HCT116 (cell line): ENCODE results near the gene DMKN. TPM values are rescaled to one million over a fixed set of nuclear protein-coding genes. Genes with fewer than 3 reads are reported as not detected.

Experiments
- ATAC-seq: fragments of 200-7000 bp; cut with Tn5 transposase; 2 replicates; pipeline ENCODE4 v1.9.1; 2020; ENCODE audit warnings: mild to moderate bottlenecking, moderate library complexity
- BruUV-seq: library from RNA; stranded (reverse); fragments of 400-500 nt; replicated peaks from 2 replicates; lab custom pipeline; 2021; lab: Mats Ljungman, UMichigan
- CTCF ChIA-PET: fragments of 300-600 bp; sonication (Branson Sonifier 250); formaldehyde crosslinking; loops from one replicate; lab custom pipeline; 2021; ENCODE audit warnings: antibody characterized with exemption; lab: Charles Lee
- POLR2A ChIA-PET: fragments of 300-600, 350-600 bp; sonication (Branson Sonifier 250); formaldehyde crosslinking; loops from one replicate; lab custom pipeline; 2021; ENCODE audit warnings: antibody characterized with exemption; lab: Charles Lee
- RAD21 ChIA-PET, 2 experiments: fragments of 300-600 bp; sonication (Branson Sonifier 250); formaldehyde crosslinking; loops; one replicate each; lab custom pipeline; 2023; ENCODE audit warnings: low total read pairs in 2 of 2; ENCODE audit not compliant: uncharacterized antibody in 2 of 2, unreplicated experiment in 2 of 2, low non-redundant PET in 1 of 2; lab: Charles Lee
- DNase-seq: peaks from one replicate; pipeline ENCODE4 v3.0.0-alpha.2; 2010; ENCODE audit warnings: low read depth, low spot score
- H2AFZ ChIP-seq: fragments of 200-600 bp; shearing (Covaris generic), sonication (generic); 2 replicates; pipeline ENCODE4 v1.6.1; 2017; ENCODE audit warnings: low read depth, mixed run types, mixed read lengths, antibody characterized with exemption, low read length; ENCODE audit not compliant: poor library complexity, severe bottlenecking
- H3K27ac ChIP-seq: 2 replicates; pipeline ENCODE4 v1.5.1; 2012; ENCODE audit warnings: low read depth, low read length
- H3K27me3 ChIP-seq: fragments of 200-600 bp; sonication (generic); 2 replicates; pipeline ENCODE4 v1.6.1; 2016; ENCODE audit warnings: mixed run types, low read length, mixed read lengths; ENCODE audit not compliant: insufficient read depth
- H3K36me3 ChIP-seq, 2 experiments: fragments of 200-500 bp in 1 of 2; fragments of 200-600 bp in 1 of 2; sonication (Bioruptor generic) in 1 of 2; sonication (generic) in 1 of 2; 2 replicates each; pipeline versions ENCODE4 v1.5.1 to v1.6.1; 2014 to 2016; ENCODE audit warnings: low read length in 2 of 2, inconsistent platforms in 1 of 2, mixed read lengths in 1 of 2, mixed run types in 1 of 2; ENCODE audit not compliant: insufficient read depth in 2 of 2, control insufficient read depth in 1 of 2
- H3K4me1 ChIP-seq, 2 experiments: fragments of 200-600 bp in 1 of 2; sonication (generic) in 1 of 2; 2 replicates each; pipeline versions ENCODE4 v1.5.1 to v1.6.1; 2012 to 2017; ENCODE audit warnings: low read length in 2 of 2, inconsistent platforms in 1 of 2, mild to moderate bottlenecking in 1 of 2, mixed read lengths in 1 of 2, mixed run types in 1 of 2, moderate library complexity in 1 of 2; ENCODE audit not compliant: insufficient read depth in 2 of 2, control insufficient read depth in 1 of 2
- H3K4me2 ChIP-seq: fragments of 200-600 bp; sonication (generic); 2 replicates; pipeline ENCODE4 v1.6.1; 2017; ENCODE audit warnings: mixed run types, low read length, mixed read lengths
- H3K4me3 ChIP-seq, 2 experiments: fragments of 200-600 bp in 1 of 2; sonication (generic) in 1 of 2; replicated peaks in 1 of 2; 2 replicates each; pipeline ENCODE4 v1.5.1; 2011 to 2016; ENCODE audit warnings: low read length in 2 of 2, control low read depth in 1 of 2, low read depth in 1 of 2, mild to moderate bottlenecking in 1 of 2, mixed read lengths in 1 of 2, mixed run types in 1 of 2
- H3K79me2 ChIP-seq: fragments of 200-600 bp; sonication (generic); 2 replicates; pipeline ENCODE4 v1.6.1; 2017; ENCODE audit warnings: mild to moderate bottlenecking, mixed run types, low read length, moderate library complexity, mixed read lengths; ENCODE audit not compliant: insufficient read depth
- H3K9ac ChIP-seq: fragments of 200-600 bp; sonication (generic); 2 replicates; pipeline ENCODE4 v1.6.1; 2016; ENCODE audit warnings: low read length, mixed read lengths
- H3K9me2 ChIP-seq: fragments of 200-600 bp; sonication (generic), shearing (Covaris generic); 2 replicates; pipeline ENCODE4 v1.6.1; 2017; ENCODE audit warnings: mixed run types, mild to moderate bottlenecking, moderate library complexity; ENCODE audit not compliant: insufficient read depth
- H3K9me3 ChIP-seq, 2 experiments: fragments of 200-500 bp in 1 of 2; fragments of 200-600 bp in 1 of 2; sonication (Bioruptor generic) in 1 of 2; sonication (generic) in 1 of 2; 2 replicates each; pipeline ENCODE4 v1.6.1; 2014 to 2017; ENCODE audit warnings: low read length in 2 of 2, mixed read lengths in 2 of 2, inconsistent platforms in 1 of 2, low read depth in 1 of 2, mild to moderate bottlenecking in 1 of 2, mixed run types in 1 of 2, moderate library complexity in 1 of 2; ENCODE audit not compliant: control insufficient read depth in 1 of 2, insufficient read depth in 1 of 2
- H4K20me1 ChIP-seq: fragments of 200-600 bp; sonication (generic), shearing (Covaris generic); 2 replicates; pipeline ENCODE4 v1.6.1; 2017; ENCODE audit warnings: mixed run types, mild to moderate bottlenecking, moderate library complexity; ENCODE audit not compliant: insufficient read depth
- CEBPB ChIP-seq: IDR thresholded peaks from 2 replicates; pipeline ENCODE4 v1.6.1; 2012; ENCODE audit warnings: low read depth
- POLR2A ChIP-seq: IDR thresholded peaks from 2 replicates; pipeline ENCODE4 v1.7.0; 2011; ENCODE audit warnings: borderline replicate concordance; ENCODE audit not compliant: insufficient read depth, insufficient read length; ENCODE audit errors: extremely low read depth
- SIN3A ChIP-seq: IDR thresholded peaks from 2 replicates; pipeline ENCODE4 v1.6.1; 2012; ENCODE audit warnings: low read depth
- SP1 ChIP-seq: IDR thresholded peaks from 2 replicates; pipeline ENCODE4 v1.6.1; 2012; ENCODE audit warnings: low read depth
- ZNF274 ChIP-seq: fragments of 200-500 bp; sonication (Bioruptor generic); IDR thresholded peaks from 2 replicates; pipeline ENCODE4 v1.6.1; 2014; ENCODE audit warnings: mild to moderate bottlenecking, low read depth, low read length, inconsistent platforms
- intact Hi-C: fragments of 100-400 bp; cut with micrococcal nuclease; formaldehyde crosslinking; loops from 2 replicates; pipeline ENCODE4 v1.10.0; 2022
- total RNA-seq: library from RNA; stranded (reverse); gene quantifications from one replicate; pipeline ENCODE4 v1.2.1, GENCODE V29; 2021; ENCODE audit not compliant: unreplicated experiment
- TF ChIP-seq, protein P1 (sequence below), 3 experiments: fragments of 200-600 bp in 1 of 3; sonication (generic) in 1 of 3; IDR thresholded peaks in 2 of 3; conservative IDR thresholded peaks in 1 of 3; 2 replicates each; pipeline ENCODE4 v1.5.1; 2012 to 2017; ENCODE audit warnings: low read depth in 2 of 3, low read length in 2 of 3, antibody characterized with exemption in 1 of 3, borderline replicate concordance in 1 of 3, control low read depth in 1 of 3, mild to moderate bottlenecking in 1 of 3, mixed read lengths in 1 of 3, mixed run types in 1 of 3, moderate library complexity in 1 of 3; ENCODE audit not compliant: insufficient read depth in 1 of 3
- TF ChIP-seq, protein P2 (sequence below): IDR thresholded peaks from 2 replicates; pipeline ENCODE4 v1.6.1; 2012
- TF ChIP-seq, protein P3 (sequence below): IDR thresholded peaks from 2 replicates; pipeline ENCODE4 v1.6.1; 2012; ENCODE audit warnings: low read depth
- TF ChIP-seq, protein P4 (sequence below): IDR thresholded peaks from 2 replicates; pipeline ENCODE4 v1.6.1; 2012

DMKN gene
- total RNA-seq, 1 experiment from 2014 or later, result 246 TPM

DNA sequence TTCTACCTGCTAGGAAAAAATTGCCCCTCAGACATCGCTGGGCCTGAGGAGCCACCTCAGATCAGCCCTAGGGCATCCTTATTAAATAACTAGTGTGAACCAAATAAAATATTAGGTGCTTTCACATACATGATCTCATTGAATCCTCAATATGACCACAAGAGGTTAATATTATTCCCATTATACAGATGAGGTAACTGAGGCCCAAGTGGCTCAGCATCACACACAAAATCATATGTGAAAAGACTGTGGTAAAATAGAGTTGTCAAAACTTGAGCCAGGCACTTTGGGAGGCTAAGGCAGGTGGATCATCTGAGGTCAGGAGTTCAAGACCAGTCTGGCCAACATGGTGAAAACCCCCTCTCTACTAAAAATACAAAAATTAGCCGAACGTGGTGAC is 2.9 kb upstream of the DMKN start:
- H3K27ac ChIP-seq, result no peak overlapping the region
- H2AFZ ChIP-seq, result no peak overlapping the region
- H4K20me1 ChIP-seq, result no peaks in the 10 kb centered on the region
- H3K4me1 ChIP-seq, result peaks cover 19 to 46% of the 10 kb centered on the region in 2 experiments
- no peak overlapping the region for H3K4me2 ChIP-seq
- ATAC-seq, result no peak
- intact Hi-C loops, result no loop called here
- no peaks in the 10 kb centered on the region for H3K9me3 ChIP-seq
- CTCF ChIA-PET, result no interaction called here
- TF ChIP-seq, protein P1, sequence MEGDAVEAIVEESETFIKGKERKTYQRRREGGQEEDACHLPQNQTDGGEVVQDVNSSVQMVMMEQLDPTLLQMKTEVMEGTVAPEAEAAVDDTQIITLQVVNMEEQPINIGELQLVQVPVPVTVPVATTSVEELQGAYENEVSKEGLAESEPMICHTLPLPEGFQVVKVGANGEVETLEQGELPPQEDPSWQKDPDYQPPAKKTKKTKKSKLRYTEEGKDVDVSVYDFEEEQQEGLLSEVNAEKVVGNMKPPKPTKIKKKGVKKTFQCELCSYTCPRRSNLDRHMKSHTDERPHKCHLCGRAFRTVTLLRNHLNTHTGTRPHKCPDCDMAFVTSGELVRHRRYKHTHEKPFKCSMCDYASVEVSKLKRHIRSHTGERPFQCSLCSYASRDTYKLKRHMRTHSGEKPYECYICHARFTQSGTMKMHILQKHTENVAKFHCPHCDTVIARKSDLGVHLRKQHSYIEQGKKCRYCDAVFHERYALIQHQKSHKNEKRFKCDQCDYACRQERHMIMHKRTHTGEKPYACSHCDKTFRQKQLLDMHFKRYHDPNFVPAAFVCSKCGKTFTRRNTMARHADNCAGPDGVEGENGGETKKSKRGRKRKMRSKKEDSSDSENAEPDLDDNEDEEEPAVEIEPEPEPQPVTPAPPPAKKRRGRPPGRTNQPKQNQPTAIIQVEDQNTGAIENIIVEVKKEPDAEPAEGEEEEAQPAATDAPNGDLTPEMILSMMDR (IDR thresholded peaks at IDR 0.05 in 2 of 3, conservative IDR thresholded peaks at IDR 0.05 in 1 of 3; ENCODE audit: borderline replicate concordance in 1 of 3, insufficient read depth in 1 of 3, low read depth in 2 of 3, low read length in 2 of 3), result no peak
- TF ChIP-seq SP1 (no peak), POLR2A (no peak), CEBPB (no peak), SIN3A (no peak), ZNF274 (no peak)
- TF ChIP-seq, protein P2, sequence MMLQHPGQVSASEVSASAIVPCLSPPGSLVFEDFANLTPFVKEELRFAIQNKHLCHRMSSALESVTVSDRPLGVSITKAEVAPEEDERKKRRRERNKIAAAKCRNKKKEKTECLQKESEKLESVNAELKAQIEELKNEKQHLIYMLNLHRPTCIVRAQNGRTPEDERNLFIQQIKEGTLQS, result no peak
- no peaks in the 10 kb centered on the region for H3K36me3 ChIP-seq
- no peak for DNase-seq
- no peak overlapping the region for H3K4me3 ChIP-seq
- RAD21 ChIA-PET, result no interaction called here
- no peaks in the 10 kb centered on the region for H3K9me2 ChIP-seq
- no peak overlapping the region for H3K9ac ChIP-seq
- BruUV-seq, result no TSS peak
- no peaks in the 10 kb centered on the region for H3K27me3 ChIP-seq
- POLR2A ChIA-PET, result no interaction called here
- no peaks in the 10 kb centered on the region for H3K79me2 ChIP-seq

DNA sequence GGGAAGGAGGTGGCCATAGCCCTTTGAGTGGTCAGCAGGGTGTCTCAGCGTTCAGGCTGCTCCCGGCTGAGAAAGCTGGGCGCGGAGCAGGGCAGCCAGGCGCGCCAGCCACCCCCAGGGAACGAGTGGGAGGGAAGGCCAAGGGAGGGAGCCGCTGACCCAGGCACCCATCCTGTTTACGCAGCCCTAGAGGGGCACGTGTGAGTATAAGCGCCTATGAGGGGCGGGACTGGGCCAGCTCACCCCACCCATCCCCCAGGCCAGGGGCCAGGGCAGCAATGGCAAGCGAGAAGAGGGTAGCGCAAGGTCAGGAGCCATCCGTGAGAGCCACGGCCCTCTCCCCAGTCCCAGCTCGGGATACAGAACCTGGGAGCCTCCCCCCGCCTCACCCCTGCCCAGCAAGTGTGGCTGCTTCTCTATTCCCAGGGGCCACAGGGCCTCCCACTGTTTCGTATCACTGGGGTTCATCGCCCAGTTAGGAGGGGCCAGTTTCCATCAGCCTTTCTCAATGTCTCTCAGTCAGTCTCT is 897 bp upstream of the DMKN start:
- no peaks in the 10 kb centered on the region for H3K27me3 ChIP-seq
- no TSS peak for BruUV-seq
- RAD21 ChIA-PET, result no interaction called here
- DNase-seq, result no peak
- H3K4me1 ChIP-seq, result peaks cover 17 to 50% of the 10 kb centered on the region in 2 experiments
- CTCF ChIA-PET, result no interaction called here
- intact Hi-C loops, result no loop called here
- no peaks in the 10 kb centered on the region for H3K36me3 ChIP-seq
- peak overlapping the region; percentile 39; the same call in 1 of the 2 replicates for H3K9ac ChIP-seq
- H3K9me2 ChIP-seq, result no peaks in the 10 kb centered on the region
- no peak overlapping the region for H2AFZ ChIP-seq
- H3K9me3 ChIP-seq, result no peaks in the 10 kb centered on the region
- H3K79me2 ChIP-seq, result peaks cover 7% of the 10 kb centered on the region
- H3K4me2 ChIP-seq, result peak overlapping the region; percentile 64
- no peak for ATAC-seq
- POLR2A ChIA-PET, result no interaction called here
- H3K27ac ChIP-seq, result peak overlapping the region; percentile 31; the same call in 1 of the 2 replicates
- peak overlapping the region; percentile 23 to 37 for H3K4me3 ChIP-seq
- no peaks in the 10 kb centered on the region for H4K20me1 ChIP-seq
- TF ChIP-seq POLR2A, result no peak
- TF ChIP-seq, protein P3, sequence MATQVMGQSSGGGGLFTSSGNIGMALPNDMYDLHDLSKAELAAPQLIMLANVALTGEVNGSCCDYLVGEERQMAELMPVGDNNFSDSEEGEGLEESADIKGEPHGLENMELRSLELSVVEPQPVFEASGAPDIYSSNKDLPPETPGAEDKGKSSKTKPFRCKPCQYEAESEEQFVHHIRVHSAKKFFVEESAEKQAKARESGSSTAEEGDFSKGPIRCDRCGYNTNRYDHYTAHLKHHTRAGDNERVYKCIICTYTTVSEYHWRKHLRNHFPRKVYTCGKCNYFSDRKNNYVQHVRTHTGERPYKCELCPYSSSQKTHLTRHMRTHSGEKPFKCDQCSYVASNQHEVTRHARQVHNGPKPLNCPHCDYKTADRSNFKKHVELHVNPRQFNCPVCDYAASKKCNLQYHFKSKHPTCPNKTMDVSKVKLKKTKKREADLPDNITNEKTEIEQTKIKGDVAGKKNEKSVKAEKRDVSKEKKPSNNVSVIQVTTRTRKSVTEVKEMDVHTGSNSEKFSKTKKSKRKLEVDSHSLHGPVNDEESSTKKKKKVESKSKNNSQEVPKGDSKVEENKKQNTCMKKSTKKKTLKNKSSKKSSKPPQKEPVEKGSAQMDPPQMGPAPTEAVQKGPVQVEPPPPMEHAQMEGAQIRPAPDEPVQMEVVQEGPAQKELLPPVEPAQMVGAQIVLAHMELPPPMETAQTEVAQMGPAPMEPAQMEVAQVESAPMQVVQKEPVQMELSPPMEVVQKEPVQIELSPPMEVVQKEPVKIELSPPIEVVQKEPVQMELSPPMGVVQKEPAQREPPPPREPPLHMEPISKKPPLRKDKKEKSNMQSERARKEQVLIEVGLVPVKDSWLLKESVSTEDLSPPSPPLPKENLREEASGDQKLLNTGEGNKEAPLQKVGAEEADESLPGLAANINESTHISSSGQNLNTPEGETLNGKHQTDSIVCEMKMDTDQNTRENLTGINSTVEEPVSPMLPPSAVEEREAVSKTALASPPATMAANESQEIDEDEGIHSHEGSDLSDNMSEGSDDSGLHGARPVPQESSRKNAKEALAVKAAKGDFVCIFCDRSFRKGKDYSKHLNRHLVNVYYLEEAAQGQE, result no peak
- TF ChIP-seq, protein P4, sequence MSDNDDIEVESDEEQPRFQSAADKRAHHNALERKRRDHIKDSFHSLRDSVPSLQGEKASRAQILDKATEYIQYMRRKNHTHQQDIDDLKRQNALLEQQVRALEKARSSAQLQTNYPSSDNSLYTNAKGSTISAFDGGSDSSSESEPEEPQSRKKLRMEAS, result no peak
